K562 (cell line): Measurements from ENCODE around the gene OR2AP1. TPM values are rescaled to one million over a fixed set of nuclear protein-coding genes. Genes with fewer than 3 reads are reported as not detected.

Experiments used
- ATAC-seq: fragments of 200-7000 bp; cut with Tn5 transposase; 3 replicates; pipeline ENCODE4 v1.9.1; 2020; ENCODE audit warnings: moderate library complexity
- BruUV-seq: library from RNA; stranded (reverse); fragments of 400-500 nt; replicated peaks from 2 replicates; lab custom pipeline; 2021; lab: Mats Ljungman, UMichigan
- CTCF ChIA-PET: fragments of 300-600 bp; formaldehyde crosslinking; extraction: SDS; loops from one replicate; lab custom pipeline; 2021; ENCODE audit warnings: low intra/inter-chr PET ratio; lab: Yijun Ruan, JAX
- POLR2A ChIA-PET: fragments of 300-600, 350-650 bp; sonication (Branson Sonifier 250); formaldehyde crosslinking; extraction: SDS; loops from one replicate; lab custom pipeline; 2021; ENCODE audit warnings: antibody characterized with exemption, inconsistent platforms; lab: Yijun Ruan, JAX
- DNase-seq, 4 experiments: peaks; one replicate each; pipeline versions ENCODE4 v3.0.0 to v3.0.0-alpha.2; 2011 to 2018; ENCODE audit warnings: low spot score in 3 of 4, mixed read lengths in 3 of 4; ENCODE audit errors: extremely low read depth in 1 of 4
- FAIRE-seq: peaks from 2 replicates; lab custom pipeline; 2011; peaks lifted over from hg19 to GRCh38; lab: Jason Lieb, UNC
- H2AFZ ChIP-seq: 2 replicates; pipeline ENCODE4 v1.6.0; 2011; ENCODE audit warnings: low read depth, low read length, control low read depth, inconsistent platforms
- H3K27ac ChIP-seq: fragments of 200-600 bp; 3 replicates; pipeline ENCODE4 v1.8.0; 2011; ENCODE audit warnings: low read depth, mild to moderate bottlenecking, control low read depth, inconsistent platforms, low read length, moderate library complexity, mixed read lengths; ENCODE audit errors: extremely low read depth
- H3K27me3 ChIP-seq, 2 experiments: fragments of 300-600 bp in 1 of 2; 2 replicates in 1 of 2; 3 replicates in 1 of 2; pipeline versions ENCODE4 v1.6.0 to v1.8.0; 2011; ENCODE audit warnings: inconsistent platforms in 2 of 2, low read length in 2 of 2, mild to moderate bottlenecking in 1 of 2, mixed read lengths in 1 of 2, moderate library complexity in 1 of 2; ENCODE audit not compliant: control insufficient read depth in 2 of 2, insufficient read depth in 2 of 2
- H3K36me3 ChIP-seq: fragments of 300-600 bp; 3 replicates; pipeline ENCODE4 v1.8.0; 2011; ENCODE audit warnings: mild to moderate bottlenecking, low read length, inconsistent platforms; ENCODE audit not compliant: control insufficient read depth, insufficient read depth
- H3K4me1 ChIP-seq, 2 experiments: fragments of 200-600 bp in 1 of 2; replicated peaks in 1 of 2; 2 replicates in 1 of 2; 3 replicates in 1 of 2; pipeline versions ENCODE4 v1.5.1 to v1.8.0; 2011; ENCODE audit warnings: inconsistent platforms in 2 of 2, low read length in 2 of 2, mild to moderate bottlenecking in 1 of 2, mixed read lengths in 1 of 2, moderate library complexity in 1 of 2; ENCODE audit not compliant: control insufficient read depth in 2 of 2, insufficient read depth in 2 of 2
- H3K4me2 ChIP-seq: 2 replicates; pipeline ENCODE4 v1.6.1; 2011; ENCODE audit warnings: low read length, control low read depth, inconsistent platforms, mixed read lengths; ENCODE audit not compliant: insufficient read depth
- H3K4me3 ChIP-seq: fragments of 200-600 bp; sonication (generic), shearing (Covaris generic); 2 replicates; pipeline ENCODE4 v1.5.1; 2016; ENCODE audit warnings: control low read depth, inconsistent platforms
- H3K79me2 ChIP-seq: fragments of 200-600 bp; 3 replicates; pipeline ENCODE4 v1.8.0; 2011; ENCODE audit warnings: low read length, inconsistent platforms; ENCODE audit not compliant: control insufficient read depth, insufficient read depth
- H3K9ac ChIP-seq, 2 experiments: 2 replicates each; pipeline versions ENCODE4 v1.6.0 to v1.6.1; 2011; ENCODE audit warnings: low read depth in 2 of 2, low read length in 2 of 2, control low read depth in 1 of 2, inconsistent platforms in 1 of 2, mild to moderate bottlenecking in 1 of 2, mixed read lengths in 1 of 2; ENCODE audit not compliant: insufficient read depth in 1 of 2
- H3K9me1 ChIP-seq: one replicate; pipeline ENCODE4 v1.6.0; 2011; ENCODE audit warnings: inconsistent platforms, mild to moderate bottlenecking, low read length, moderate library complexity; ENCODE audit not compliant: control insufficient read depth, insufficient read depth
- H3K9me3 ChIP-seq: replicated peaks from 2 replicates; pipeline ENCODE4 v1.5.1; 2011; ENCODE audit warnings: low read depth, low read length, inconsistent platforms; ENCODE audit not compliant: control insufficient read depth, insufficient read depth
- H4K20me1 ChIP-seq: replicated peaks from 2 replicates; pipeline ENCODE4 v1.6.1; 2011; ENCODE audit warnings: low read length, inconsistent platforms, mixed read lengths; ENCODE audit not compliant: control insufficient read depth, insufficient read depth
- BMI1 ChIP-seq: fragments of 150-350 bp; IDR thresholded peaks from 2 replicates; pipeline ENCODE4 v1.6.1; 2014; ENCODE audit warnings: low read length
- EGR1 ChIP-seq: fragments of 450-650 bp; conservative IDR thresholded peaks from 2 replicates; pipeline ENCODE4 v1.6.1; 2017; ENCODE audit warnings: mild to moderate bottlenecking
- SFPQ ChIP-seq: fragments of 200-400 bp; formaldehyde crosslinking; IDR thresholded peaks from 2 replicates; pipeline ENCODE4 v1.6.1; 2017; ENCODE audit warnings: mild to moderate bottlenecking, low read depth, low read length, moderate library complexity
- SRSF3 ChIP-seq: fragments of 200-400 bp; formaldehyde crosslinking; IDR thresholded peaks from 2 replicates; pipeline ENCODE4 v1.6.1; 2016; ENCODE audit warnings: mild to moderate bottlenecking, low read length, moderate library complexity; ENCODE audit not compliant: insufficient read depth
- TAF1 ChIP-seq: IDR thresholded peaks from 2 replicates; pipeline ENCODE4 v1.6.1; 2011; ENCODE audit warnings: mild to moderate bottlenecking, low read length, moderate library complexity; ENCODE audit not compliant: insufficient read depth, control insufficient read depth, severe bottlenecking; ENCODE audit errors: extremely low read depth
- TOE1 ChIP-seq, 2 experiments: fragments of 450-650 bp in 1 of 2; sonication (generic) in 1 of 2; formaldehyde crosslinking in 1 of 2; IDR thresholded peaks; 2 replicates each; pipeline versions ENCODE4 v1.7.1 to v1.8.0; 2016 to 2022; ENCODE audit warnings: borderline replicate concordance in 2 of 2, mild to moderate bottlenecking in 2 of 2, antibody characterized with exemption in 1 of 2, inconsistent platforms in 1 of 2, low read depth in 1 of 2, missing genetic modification reagents in 1 of 2, moderate library complexity in 1 of 2
- ZBTB2 ChIP-seq: fragments of 450-650 bp; IDR thresholded peaks from 2 replicates; pipeline ENCODE4 v1.6.1; 2016; ENCODE audit warnings: antibody characterized with exemption
- ZNF143 ChIP-seq: sonication (generic); formaldehyde crosslinking; IDR thresholded peaks from 2 replicates; pipeline ENCODE4 v1.9.0; 2022; ENCODE audit warnings: mild to moderate bottlenecking, missing genetic modification reagents
- ZNF217 ChIP-seq: sonication (generic); formaldehyde crosslinking; IDR thresholded peaks from 2 replicates; pipeline ENCODE4 v1.8.0; 2022; ENCODE audit warnings: mild to moderate bottlenecking, missing genetic modification reagents
- ZNF780A ChIP-seq: fragments of 250-450 bp; sonication (Bioruptor Pico); IDR thresholded peaks from 2 replicates; pipeline ENCODE4 v1.5.0; 2021; ENCODE audit warnings: mild to moderate bottlenecking
- ZNF830 ChIP-seq: fragments of 250-450 bp; sonication (Bioruptor Pico); IDR thresholded peaks from 2 replicates; pipeline ENCODE4 v1.5.0; 2021; ENCODE audit warnings: mild to moderate bottlenecking
- ZSCAN32 ChIP-seq: fragments of 450-650 bp; formaldehyde crosslinking; IDR thresholded peaks from 2 replicates; pipeline ENCODE4 v1.4.0; 2020; ENCODE audit warnings: mild to moderate bottlenecking, moderate library complexity
- WGBS: fragments of 100-300 bp; shearing (Covaris generic); methylation state at CpG from one replicate; pipeline ENCODE4 v1.1.6; 2016; ENCODE audit warnings: low coverage, mixed read lengths; ENCODE audit not compliant: insufficient coverage; ENCODE audit errors: missing lambda C conversion rate; 5-methylcytosine and 5-hydroxymethylcytosine counted together
- in situ Hi-C: fragments of 300-500 bp; cut with MboI; formaldehyde crosslinking; loops from 4 replicates; pipeline ENCODE4 v1.15.0; 2018; ENCODE audit warnings: inconsistent platforms, mixed read lengths
- intact Hi-C: fragments of 100-400 bp; cut with micrococcal nuclease; formaldehyde crosslinking; loops from 2 replicates; pipeline ENCODE4 v1.14.2; 2022
- polyA plus RNA-seq, 8 experiments: library from polyadenylated mRNA; depleted of rRNA in 4 of 8; stranded (reverse) in 5 of 8; unstranded in 3 of 8; fragments of >200 nt; fragmentation: Nextera tagmentation in 2 of 8; fragmentation: Illumina TruSeq in 1 of 8; extraction: Ambion mirVana in 2 of 8; extraction: Trizol in 1 of 8; gene quantifications; 2 replicates each; pipeline versions ENCODE4 v1.2.1 to v1.2.3, GENCODE V29; 2011 to 2014; ENCODE audit warnings: inconsistent platforms in 1 of 8, missing spikeins in 1 of 8
- total RNA-seq, 7 experiments: library from RNA; depleted of rRNA in 6 of 7; stranded (reverse); fragments of >200 nt in 6 of 7; fragmentation: Illumina TruSeq in 2 of 7; extraction: Trizol in 2 of 7; gene quantifications; 2 replicates each; pipeline versions ENCODE4 v1.2.1 to v1.2.3, GENCODE V29; 2011 to 2021; ENCODE audit warnings: low replicate concordance in 1 of 7
- TF ChIP-seq, protein P1 (sequence below): sonication (generic); formaldehyde crosslinking; IDR thresholded peaks from 2 replicates; pipeline ENCODE4 v1.8.0; 2022; ENCODE audit warnings: missing genetic modification reagents, mild to moderate bottlenecking, borderline replicate concordance
- TF ChIP-seq, protein P2 (sequence below), 2 experiments: IDR thresholded peaks; 2 replicates each; pipeline ENCODE4 v1.6.1; 2011; ENCODE audit warnings: borderline replicate concordance in 1 of 2, control low read depth in 1 of 2, low read depth in 1 of 2, low read length in 1 of 2, mild to moderate bottlenecking in 1 of 2, mixed read lengths in 1 of 2, moderate library complexity in 1 of 2; ENCODE audit not compliant: insufficient read depth in 1 of 2, insufficient read length in 1 of 2, poor library complexity in 1 of 2, severe bottlenecking in 1 of 2; ENCODE audit errors: extremely low read depth in 1 of 2

The OR2AP1 gene
- total and polyA plus RNA-seq, 9 of the 15 experiments (the other 6 are each of a cell fraction or from before 2014, with no cell fraction given) = not detected

GRCh38 chr12:55549302-55549701 is 23.0 kb upstream of the OR2AP1 start, which contains the start of gene OR6C4:
Gene OR6C4 (plus strand): TSS chr12:55549602. CDS start chr12:55551227, 1,625 bp downstream.
- Histone ChIP-seq H3K9ac (no peak within 1 kb of the TSS), H3K4me3 (no peak within 1 kb of the TSS), H3K9me3 (no peaks in the 10 kb centered on the region), H3K27ac (no peak within 1 kb of the TSS), H3K36me3 (no peaks in the 10 kb centered on the region), H3K4me2 (no peak within 1 kb of the TSS), H2AFZ (no peak within 1 kb of the TSS), H3K4me1 (no peaks in the 10 kb centered on the region), H3K9me1 (no peaks in the 10 kb centered on the region), H3K79me2 (no peaks in the 10 kb centered on the region), H3K27me3 (no peaks in the 10 kb centered on the region), H4K20me1 (no peaks in the 10 kb centered on the region)
- ATAC-seq (no peak), FAIRE-seq (no peak), DNase-seq (no peak)
- POLR2A ChIA-PET = no interaction called here
- WGBS = 0% methylated on average over 2 of the region's 2 CpGs
- CTCF ChIA-PET = no interaction called here
- in situ Hi-C loops = no loop called here
- intact Hi-C loops = no loop called here
- BruUV-seq = no TSS peak
- TF ChIP-seq EGR1 (no peak), ZNF830 (no peak), ZSCAN32 (no peak), ZNF780A (CRISPR knock-in tag) (no peak), ZNF143 (CRISPR knock-in tag) (no peak), SRSF3 (no peak), TOE1 (IDR thresholded peaks at IDR 0.05; ENCODE audit: borderline replicate concordance) (no peak), TOE1 (CRISPR knock-in tag; IDR thresholded peaks at IDR 0.05; ENCODE audit: borderline replicate concordance, low read depth) (no peak), TAF1 (no peak), SFPQ (no peak), ZNF217 (CRISPR knock-in tag) (no peak), BMI1 (no peak), ZBTB2 (no peak)
- TF ChIP-seq, protein P1, sequence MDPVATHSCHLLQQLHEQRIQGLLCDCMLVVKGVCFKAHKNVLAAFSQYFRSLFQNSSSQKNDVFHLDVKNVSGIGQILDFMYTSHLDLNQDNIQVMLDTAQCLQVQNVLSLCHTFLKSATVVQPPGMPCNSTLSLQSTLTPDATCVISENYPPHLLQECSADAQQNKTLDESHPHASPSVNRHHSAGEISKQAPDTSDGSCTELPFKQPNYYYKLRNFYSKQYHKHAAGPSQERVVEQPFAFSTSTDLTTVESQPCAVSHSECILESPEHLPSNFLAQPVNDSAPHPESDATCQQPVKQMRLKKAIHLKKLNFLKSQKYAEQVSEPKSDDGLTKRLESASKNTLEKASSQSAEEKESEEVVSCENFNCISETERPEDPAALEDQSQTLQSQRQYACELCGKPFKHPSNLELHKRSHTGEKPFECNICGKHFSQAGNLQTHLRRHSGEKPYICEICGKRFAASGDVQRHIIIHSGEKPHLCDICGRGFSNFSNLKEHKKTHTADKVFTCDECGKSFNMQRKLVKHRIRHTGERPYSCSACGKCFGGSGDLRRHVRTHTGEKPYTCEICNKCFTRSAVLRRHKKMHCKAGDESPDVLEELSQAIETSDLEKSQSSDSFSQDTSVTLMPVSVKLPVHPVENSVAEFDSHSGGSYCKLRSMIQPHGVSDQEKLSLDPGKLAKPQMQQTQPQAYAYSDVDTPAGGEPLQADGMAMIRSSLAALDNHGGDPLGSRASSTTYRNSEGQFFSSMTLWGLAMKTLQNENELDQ (CRISPR knock-in tag) = no peak
- TF ChIP-seq, protein P2, sequence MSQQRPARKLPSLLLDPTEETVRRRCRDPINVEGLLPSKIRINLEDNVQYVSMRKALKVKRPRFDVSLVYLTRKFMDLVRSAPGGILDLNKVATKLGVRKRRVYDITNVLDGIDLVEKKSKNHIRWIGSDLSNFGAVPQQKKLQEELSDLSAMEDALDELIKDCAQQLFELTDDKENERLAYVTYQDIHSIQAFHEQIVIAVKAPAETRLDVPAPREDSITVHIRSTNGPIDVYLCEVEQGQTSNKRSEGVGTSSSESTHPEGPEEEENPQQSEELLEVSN (IDR thresholded peaks at IDR 0.05; ENCODE audit: borderline replicate concordance in 1 of 2, extremely low read depth in 1 of 2, insufficient read depth in 1 of 2, insufficient read length in 1 of 2, low read depth in 1 of 2, low read length in 1 of 2, poor library complexity in 1 of 2, severe bottlenecking in 1 of 2) = no peak
